ENCODE data around the gene OR1S2.
"Not testable (repeated sequence)": the region's sequence is repeated elsewhere in the genome, so short reads cannot be mapped to it uniquely, and the experiment has no call there.

The OR1S2 gene

DNA sequence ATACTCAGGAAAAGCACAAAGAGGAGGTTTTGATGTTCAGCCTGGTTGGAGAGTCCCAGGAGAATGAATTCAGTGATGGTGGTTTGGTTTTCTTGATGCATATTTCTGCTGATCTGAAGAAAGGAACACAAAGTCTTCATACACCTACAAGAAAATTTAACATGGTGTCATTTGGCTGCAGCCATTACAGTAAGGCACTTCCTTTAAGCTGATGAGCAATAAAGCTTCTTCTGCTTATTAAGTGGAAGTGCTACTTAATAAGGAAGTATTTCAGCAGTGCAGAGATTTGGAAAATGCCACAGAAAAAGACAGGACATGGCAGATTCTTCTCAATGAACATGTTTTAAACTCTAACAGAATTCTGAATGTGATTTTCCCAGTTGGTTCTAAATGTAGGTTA lies at the start of gene OR1S2:
TSS of gene OR1S2 (minus strand) at position 101 of the 400 bp plus-strand sequence. CDS start at position 101, 0 bp downstream.
- DNase-seq = no peak

DNA sequence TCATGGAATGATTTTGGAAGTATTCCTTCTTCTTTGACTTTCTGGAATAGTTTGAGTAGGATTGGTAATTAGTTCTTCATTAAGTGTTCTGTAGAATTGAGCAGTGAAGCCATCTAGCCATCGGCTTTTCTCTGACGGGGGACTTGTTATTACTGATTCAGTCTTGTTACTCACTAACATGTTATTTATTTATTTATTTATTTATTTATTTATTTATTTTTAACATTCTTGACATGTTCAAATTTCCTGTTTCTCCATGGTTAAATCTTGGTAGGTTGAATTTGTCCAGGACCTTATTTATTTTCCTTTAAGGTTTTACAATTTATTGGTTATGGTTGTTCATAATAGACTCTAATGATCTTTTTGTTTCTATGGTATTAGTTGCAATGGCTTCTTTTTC lies 40.0 kb upstream of the OR1S2 start:
- no peak for DNase-seq

DNA sequence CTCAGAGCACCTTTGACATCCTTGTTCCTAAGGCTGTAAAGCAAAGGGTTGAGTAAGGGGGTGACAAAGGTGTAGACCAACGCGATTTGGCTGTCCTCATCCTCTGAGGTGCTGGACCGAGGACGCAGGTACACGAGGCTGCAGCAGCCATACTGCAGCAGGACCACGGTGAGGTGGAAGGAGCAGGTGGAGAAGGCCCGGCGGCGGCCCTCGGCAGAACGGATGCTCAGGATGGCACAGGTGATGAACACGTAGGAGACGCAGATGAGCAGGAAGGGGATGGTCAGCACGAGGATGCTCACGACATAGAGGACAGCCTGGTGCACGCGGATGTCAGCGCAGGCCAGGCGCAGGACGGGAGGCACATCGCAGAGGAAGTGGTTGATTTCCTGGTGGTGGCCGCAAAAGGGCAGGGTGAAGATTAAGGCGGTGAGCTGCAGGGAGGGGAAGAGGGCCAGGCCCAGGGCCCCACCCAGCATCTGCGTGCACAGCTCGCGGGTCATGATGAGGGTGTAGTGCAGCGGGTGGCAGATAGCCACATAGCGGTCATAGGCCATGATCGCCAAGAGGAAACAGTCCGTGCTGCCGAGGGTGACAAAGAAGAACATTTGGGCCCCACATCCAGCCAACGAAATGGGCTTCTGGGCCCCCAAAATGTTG lies 24.1 kb upstream of the OR1S2 start:
- no peak for DNase-seq

DNA sequence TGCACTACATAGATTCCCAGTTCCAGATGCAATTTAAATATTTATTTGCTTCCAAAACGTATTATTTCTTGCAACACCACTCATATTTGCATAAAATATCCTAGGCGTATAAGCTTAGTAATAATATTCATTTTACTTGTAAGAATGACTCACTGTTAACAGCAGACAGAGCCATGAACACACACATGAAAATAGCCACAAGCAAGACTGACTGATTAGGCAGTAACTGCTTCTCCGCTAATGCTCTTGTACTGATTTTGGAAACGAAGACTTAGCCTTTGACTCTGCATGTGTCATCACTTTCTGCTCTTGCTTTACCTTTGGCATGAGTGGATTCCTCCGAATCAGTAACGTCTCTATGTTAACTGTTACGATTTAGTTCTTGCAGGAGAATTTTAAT lies 18.8 kb upstream of the OR1S2 start:
- no peak for DNase-seq

DNA sequence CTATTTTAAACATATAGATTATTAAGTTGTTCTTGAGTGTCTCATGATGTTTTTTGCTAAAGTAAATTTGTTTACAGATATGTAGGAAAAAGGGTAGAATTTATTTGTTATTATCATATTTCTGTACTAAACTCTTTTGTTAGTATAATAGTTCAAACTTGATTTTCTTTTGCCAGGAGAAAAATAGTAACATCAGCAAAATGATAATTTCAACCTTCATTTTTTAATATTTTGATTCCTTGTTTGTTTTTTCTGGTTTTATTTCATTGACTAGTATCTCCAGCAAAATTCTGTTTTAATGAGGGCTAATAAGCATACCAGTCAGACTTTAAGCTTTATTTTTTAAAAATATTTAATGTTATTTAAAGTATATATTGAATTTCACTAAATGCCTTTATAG lies 12.5 kb upstream of the OR1S2 start:
- DNase-seq = no peak

DNA sequence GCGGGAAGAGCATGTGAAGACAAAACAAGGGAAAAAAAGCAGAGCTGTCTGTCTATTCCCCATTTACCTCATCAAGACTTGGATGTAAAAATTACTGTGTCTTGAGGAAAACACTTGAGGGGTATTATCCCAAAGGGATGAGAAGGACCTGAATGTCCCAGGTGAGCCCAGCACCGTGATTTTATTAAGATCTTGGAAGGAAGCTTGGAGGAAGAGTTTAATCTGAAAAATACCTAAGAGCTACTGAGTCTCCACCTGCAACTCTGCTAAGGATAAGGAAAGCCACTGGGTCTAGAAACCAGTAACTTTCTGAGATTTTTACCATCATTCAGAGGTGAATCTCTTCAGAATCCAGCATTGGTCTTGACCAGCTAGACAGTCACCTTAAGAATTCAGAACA lies 8.5 kb upstream of the OR1S2 start, which contains the start of gene OR1S1:
TSS of gene OR1S1 (plus strand) at position 301 of the 400 bp plus-strand sequence.
- not testable (repeated sequence) for DNase-seq

- no peak for DNase-seq
Measured at GRCh38 chr11:58199271-58199670, 4.7 kb downstream of the OR1S2 start.

- no peak for DNase-seq
Measured at GRCh38 chr11:58195939-58196338, 8.0 kb downstream of the OR1S2 start.

GRCh38 chr11:58193391-58193790 lies 10.6 kb downstream of the OR1S2 start:
- DNase-seq = no peak

GRCh38 chr11:58192229-58192628 lies 11.7 kb downstream of the OR1S2 start:
- DNase-seq = no peak

DNA sequence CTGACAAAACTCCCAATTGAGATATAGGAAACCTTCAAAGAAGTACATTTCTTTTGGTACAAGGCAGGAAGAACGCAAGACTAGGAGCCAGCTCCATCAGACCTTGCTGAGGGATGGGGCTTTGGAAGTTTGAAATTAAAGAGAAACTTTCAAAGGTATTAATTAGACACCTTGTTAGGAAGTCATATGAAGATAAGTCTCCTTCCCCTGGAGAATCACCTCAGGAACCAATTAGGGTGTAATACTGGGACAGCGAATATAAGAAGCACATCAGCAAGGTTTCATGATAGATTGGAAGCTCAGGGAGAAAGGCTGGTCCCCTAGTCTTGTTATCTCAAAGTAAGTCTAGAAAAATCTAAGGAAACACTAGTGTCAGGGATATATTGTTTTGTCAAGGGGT lies 15.2 kb downstream of the OR1S2 start, which contains the start of gene OR9Q2:
TSS of gene OR9Q2 (plus strand) at position 301 of the 400 bp plus-strand sequence. CDS start 1,421 bp downstream, outside the sequence.
- no peak for DNase-seq

DNA sequence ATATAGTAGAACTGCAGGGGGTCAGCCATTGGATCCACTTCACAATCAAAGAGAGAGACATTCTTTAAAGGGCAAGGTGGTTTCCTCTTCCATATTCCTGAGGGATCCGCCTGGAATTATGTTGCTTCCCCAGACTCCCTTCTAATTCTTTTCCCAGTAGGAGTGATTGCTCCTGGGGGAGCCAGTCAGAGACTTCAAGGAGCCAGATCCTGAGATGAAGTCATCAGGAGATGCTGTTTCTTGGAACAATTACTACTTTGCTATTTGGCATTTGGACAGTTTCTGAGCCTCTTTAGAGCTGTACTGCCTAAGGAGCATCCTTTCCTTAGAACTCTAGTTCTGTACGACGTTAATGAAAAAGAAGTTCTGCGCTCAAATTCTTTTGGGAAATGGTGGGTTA lies 17.0 kb downstream of the OR1S2 start:
- DNase-seq = no peak

DNA sequence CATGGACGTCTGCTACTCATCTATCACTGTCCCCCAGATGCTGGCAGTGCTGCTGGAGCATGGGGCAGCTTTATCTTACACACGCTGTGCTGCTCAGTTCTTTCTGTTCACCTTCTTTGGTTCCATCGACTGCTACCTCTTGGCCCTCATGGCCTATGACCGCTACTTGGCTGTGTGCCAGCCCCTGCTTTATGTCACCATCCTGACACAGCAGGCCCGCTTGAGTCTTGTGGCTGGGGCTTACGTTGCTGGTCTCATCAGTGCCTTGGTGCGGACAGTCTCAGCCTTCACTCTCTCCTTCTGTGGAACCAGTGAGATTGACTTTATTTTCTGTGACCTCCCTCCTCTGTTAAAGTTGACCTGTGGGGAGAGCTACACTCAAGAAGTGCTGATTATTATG lies 24.3 kb downstream of the OR1S2 start:
- no peak for DNase-seq

- no peak for DNase-seq
Measured at GRCh38 chr11:58178444-58178843, 25.5 kb downstream of the OR1S2 start.

GRCh38 chr11:58177409-58178054 lies 26.4 kb downstream of the OR1S2 start:
- no peak for DNase-seq

DNA sequence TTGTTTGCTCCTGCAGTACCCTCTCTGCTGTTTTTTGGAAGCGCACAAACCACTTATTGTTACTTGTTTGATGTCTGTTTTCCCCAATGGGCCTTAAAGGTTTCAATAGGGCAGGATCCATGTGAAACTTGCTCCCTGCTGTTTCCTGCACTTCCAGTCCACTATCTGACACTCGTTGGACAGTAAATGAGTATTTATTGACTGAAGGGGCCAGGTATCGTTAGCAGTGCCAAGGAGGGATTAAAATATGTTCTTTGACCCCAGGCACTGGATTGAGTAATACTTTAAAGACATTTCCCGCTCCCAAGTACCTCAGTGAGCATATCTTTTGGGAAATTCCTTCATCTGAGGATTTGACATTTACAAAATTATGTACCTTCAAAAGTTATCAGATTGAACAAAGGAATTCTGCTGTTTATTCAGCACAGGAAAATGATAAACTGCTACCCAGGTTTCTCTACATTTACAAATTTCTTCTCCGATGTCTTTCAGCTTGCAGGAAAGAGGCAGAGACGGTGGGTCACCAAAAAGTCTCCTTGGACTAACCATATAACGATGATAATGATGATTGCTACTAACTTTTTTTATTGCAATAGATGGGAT lies 38.3 kb downstream of the OR1S2 start:
- no peak for DNase-seq

GRCh38 chr11:58164990-58165389 lies 39.0 kb downstream of the OR1S2 start:
- DNase-seq = no peak

DNA sequence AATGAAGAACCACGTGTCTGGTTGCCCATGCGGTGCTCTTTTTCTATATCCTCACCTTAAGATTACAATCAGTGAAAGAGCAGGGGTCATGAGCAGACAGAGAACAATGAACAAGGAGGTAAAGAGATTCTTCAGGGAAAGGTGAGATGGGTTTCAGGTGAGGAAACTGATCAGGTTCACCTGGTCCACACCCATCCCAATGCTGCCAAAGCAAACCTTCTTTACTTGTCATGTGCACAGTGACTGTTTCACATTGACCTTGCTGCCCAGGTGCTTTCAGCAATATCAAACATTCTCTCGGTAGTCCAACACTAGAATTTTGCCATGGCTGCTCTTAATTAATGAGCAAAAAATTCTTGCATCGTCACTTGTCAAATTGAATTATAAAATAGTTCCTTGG lies 39.6 kb downstream of the OR1S2 start:
- no peak for DNase-seq
